WTC11 (cell line): ENCODE measurements around the gene INKA1. TPM values are rescaled to one million over a fixed set of nuclear protein-coding genes. Genes with fewer than 3 reads are reported as not detected.

ENCODE experiments used
- ATAC-seq: fragments of 200-7000 bp; cut with Tn5 transposase; 2 replicates; pipeline ENCODE4 v1.10.0; 2021; ENCODE audit warnings: mild to moderate bottlenecking, moderate library complexity
- CTCF ChIA-PET: fragments of 300-600 bp; sonication (Branson Sonifier 250); formaldehyde crosslinking; loops from one replicate; lab custom pipeline; 2021; ENCODE audit warnings: antibody characterized with exemption; lab: Charles Lee
- POLR2A ChIA-PET: fragments of 350-600 bp; sonication (Branson Sonifier 250); formaldehyde crosslinking; loops from one replicate; lab custom pipeline; 2021; ENCODE audit warnings: antibody characterized with exemption; lab: Charles Lee
- DNase-seq: peaks from one replicate; pipeline ENCODE4 v3.0.0; 2021; ENCODE audit warnings: low spot score
- H3K27ac Mint-ChIP-seq: 2 replicates; pipeline ENCODE4 v1.8.0; 2021; ENCODE audit warnings: mixed read lengths
- H3K27me3 Mint-ChIP-seq: 2 replicates; pipeline ENCODE4 v1.8.0; 2021; ENCODE audit warnings: low read depth, mild to moderate bottlenecking, moderate library complexity, mixed read lengths
- H3K36me3 Mint-ChIP-seq: 2 replicates; pipeline ENCODE4 v1.8.0; 2021; ENCODE audit warnings: mixed read lengths
- H3K4me1 Mint-ChIP-seq: 2 replicates; pipeline ENCODE4 v1.8.0; 2022; ENCODE audit warnings: mixed read lengths
- H3K4me3 Mint-ChIP-seq: 2 replicates; pipeline ENCODE4 v1.8.0; 2021; ENCODE audit warnings: mild to moderate bottlenecking, moderate library complexity, mixed read lengths
- H3K9me3 Mint-ChIP-seq: 2 replicates; pipeline ENCODE4 v1.8.0; 2021; ENCODE audit warnings: mixed read lengths
- AFF4 ChIP-seq: sonication (generic); formaldehyde crosslinking; IDR thresholded peaks from 2 replicates; pipeline ENCODE4 v1.8.1; 2023; ENCODE audit warnings: mild to moderate bottlenecking, missing genetic modification reagents, borderline replicate concordance
- ATF1 ChIP-seq: sonication (generic); formaldehyde crosslinking; IDR thresholded peaks from 2 replicates; pipeline ENCODE4 v1.8.1; 2023; ENCODE audit warnings: mild to moderate bottlenecking, moderate library complexity, missing genetic modification reagents
- ATF6 ChIP-seq: sonication (generic); formaldehyde crosslinking; IDR thresholded peaks from 2 replicates; pipeline ENCODE4 v1.8.1; 2023; ENCODE audit warnings: mild to moderate bottlenecking, missing genetic modification reagents
- CREM ChIP-seq: sonication (generic); formaldehyde crosslinking; IDR thresholded peaks from 2 replicates; pipeline ENCODE4 v1.8.1; 2022; ENCODE audit warnings: mild to moderate bottlenecking, missing genetic modification reagents, moderate library complexity
- E2F1 ChIP-seq: sonication (generic); formaldehyde crosslinking; IDR thresholded peaks from 2 replicates; pipeline ENCODE4 v1.8.0; 2022; ENCODE audit warnings: mild to moderate bottlenecking, missing genetic modification reagents
- E2F4 ChIP-seq: sonication (generic); formaldehyde crosslinking; IDR thresholded peaks from 2 replicates; pipeline ENCODE4 v1.8.1; 2022; ENCODE audit warnings: low read depth, mild to moderate bottlenecking, moderate library complexity, missing genetic modification reagents, borderline replicate concordance
- FOXJ3 ChIP-seq: sonication (generic); formaldehyde crosslinking; IDR thresholded peaks from 2 replicates; pipeline ENCODE4 v1.9.0; 2021; ENCODE audit warnings: missing genetic modification reagents, mild to moderate bottlenecking, borderline replicate concordance
- NR1H2 ChIP-seq: sonication (generic); formaldehyde crosslinking; IDR thresholded peaks from 2 replicates; pipeline ENCODE4 v1.9.0; 2021; ENCODE audit warnings: mild to moderate bottlenecking, moderate library complexity, missing genetic modification reagents
- SOX15 ChIP-seq: fragments of 250-450 bp; sonication (Bioruptor Pico); IDR thresholded peaks from 2 replicates; pipeline ENCODE4 v1.9.0; 2021; ENCODE audit warnings: mild to moderate bottlenecking
- TCF7 ChIP-seq: sonication (generic); formaldehyde crosslinking; IDR thresholded peaks from 2 replicates; pipeline ENCODE4 v1.8.0; 2022; ENCODE audit warnings: mild to moderate bottlenecking, low read depth, missing genetic modification reagents, moderate library complexity
- ZBTB21 ChIP-seq: sonication (generic); formaldehyde crosslinking; IDR thresholded peaks from 2 replicates; pipeline ENCODE4 v1.8.1; 2023; ENCODE audit warnings: mild to moderate bottlenecking, missing genetic modification reagents, borderline replicate concordance
- ZMAT4 ChIP-seq: fragments of 250-450 bp; sonication (Bioruptor Pico); IDR thresholded peaks from 2 replicates; pipeline ENCODE4 v1.9.0; 2021; ENCODE audit warnings: mild to moderate bottlenecking
- ZNF219 ChIP-seq: sonication (generic); formaldehyde crosslinking; IDR thresholded peaks from 2 replicates; pipeline ENCODE4 v1.8.0; 2023; ENCODE audit warnings: missing genetic modification reagents, mild to moderate bottlenecking, borderline replicate concordance
- ZNF232 ChIP-seq: sonication (generic); formaldehyde crosslinking; IDR thresholded peaks from 2 replicates; pipeline ENCODE4 v1.8.0; 2022; ENCODE audit warnings: mild to moderate bottlenecking, missing genetic modification reagents
- ZNF423 ChIP-seq: fragments of 250-450 bp; sonication (Bioruptor Pico); IDR thresholded peaks from 2 replicates; pipeline ENCODE4 v2.1.2; 2022; ENCODE audit warnings: mild to moderate bottlenecking, moderate library complexity
- ZNF671 ChIP-seq: fragments of 250-450 bp; sonication (Bioruptor Pico); IDR thresholded peaks from 2 replicates; pipeline ENCODE4 v1.8.0; 2021; ENCODE audit warnings: mild to moderate bottlenecking
- total RNA-seq: library from RNA; stranded (reverse); gene quantifications from 3 replicates; pipeline ENCODE4 v1.2.3, GENCODE V29; 2021
- TF ChIP-seq, protein P1 (sequence below): sonication (generic); formaldehyde crosslinking; conservative IDR thresholded peaks from 2 replicates; pipeline ENCODE4 v1.8.1; 2022; ENCODE audit warnings: mild to moderate bottlenecking, missing genetic modification reagents
- TF ChIP-seq, protein P2 (sequence below): fragments of 250-450 bp; sonication (Bioruptor Pico); conservative IDR thresholded peaks from 2 replicates; pipeline ENCODE4 v1.9.0; 2021; ENCODE audit warnings: mild to moderate bottlenecking

Gene INKA1
- total RNA-seq, 1 experiment from 2014 or later, result 2.0 TPM

DNA sequence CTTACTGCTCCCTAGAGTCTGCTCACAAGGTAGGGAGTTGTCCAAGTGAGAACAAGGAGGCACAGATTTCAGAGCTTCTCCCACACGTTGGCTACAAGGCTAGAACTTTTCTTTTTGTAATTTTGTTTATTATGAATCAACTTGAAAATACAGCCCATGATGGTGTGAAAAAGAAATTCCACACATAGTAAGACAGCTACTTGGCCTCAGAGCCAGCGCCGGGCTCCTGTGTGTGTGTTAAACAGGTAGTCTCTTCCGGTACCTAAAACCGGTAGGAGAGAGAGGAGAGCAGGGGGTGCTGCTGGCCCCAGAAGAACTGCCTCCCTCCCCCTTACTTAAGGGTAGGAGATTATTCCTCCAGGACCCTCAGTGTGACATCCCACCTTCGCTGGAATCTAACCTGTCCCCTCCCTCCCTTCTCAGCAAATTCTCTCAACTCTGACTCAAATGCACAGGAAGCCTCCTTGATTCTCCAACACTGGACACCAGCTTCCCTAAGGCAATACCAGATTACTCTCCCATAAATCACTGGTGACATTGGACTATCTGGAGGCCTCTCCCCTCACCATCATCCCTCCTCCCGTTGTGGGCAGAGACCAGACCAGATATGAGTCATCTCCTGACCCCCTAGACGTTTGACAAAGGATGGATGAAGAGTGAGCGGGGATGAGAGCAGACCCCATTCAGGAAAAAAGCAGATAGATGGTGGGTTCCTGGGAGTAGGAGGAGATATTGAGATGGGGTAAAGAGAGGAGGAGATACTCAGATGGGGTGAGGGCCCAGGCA lies 12.2 kb upstream of the INKA1 start:
- DNase-seq (no peak), ATAC-seq (no peak)
- Mint-ChIP-seq H3K4me1 (peaks cover 10% of the 10 kb centered on the region), H3K36me3 (no peaks in the 10 kb centered on the region), H3K27me3 (peaks cover 19% of the 10 kb centered on the region), H3K27ac (no peak overlapping the region), H3K4me3 (no peak overlapping the region), H3K9me3 (no peaks in the 10 kb centered on the region)
- ChIA-PET POLR2A (no interaction called here), CTCF (interaction anchor here (0.9 to 1.2 kb wide), 2 partner anchors 72 to 90 kb away, joined by 3 read pairs; no protein-coding TSS in a partner anchor)
- TF ChIP-seq AFF4 (CRISPR knock-in tag) (no peak), ZNF423 (CRISPR knock-in tag) (no peak), FOXJ3 (CRISPR knock-in tag) (no peak), TCF7 (CRISPR knock-in tag) (no peak), ZNF219 (CRISPR knock-in tag) (no peak), ZMAT4 (CRISPR knock-in tag) (no peak), ATF6 (CRISPR knock-in tag) (no peak), NR1H2 (CRISPR knock-in tag) (no peak), ZNF232 (CRISPR knock-in tag) (no peak), ATF1 (CRISPR knock-in tag) (no peak), SOX15 (CRISPR knock-in tag) (no peak), E2F4 (no peak), CREM (CRISPR knock-in tag) (no peak), ZBTB21 (CRISPR knock-in tag) (no peak), ZNF671 (CRISPR knock-in tag) (no peak), E2F1 (no peak)
- TF ChIP-seq, protein P1, sequence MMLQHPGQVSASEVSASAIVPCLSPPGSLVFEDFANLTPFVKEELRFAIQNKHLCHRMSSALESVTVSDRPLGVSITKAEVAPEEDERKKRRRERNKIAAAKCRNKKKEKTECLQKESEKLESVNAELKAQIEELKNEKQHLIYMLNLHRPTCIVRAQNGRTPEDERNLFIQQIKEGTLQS (CRISPR knock-in tag), result no peak
- TF ChIP-seq, protein P2, sequence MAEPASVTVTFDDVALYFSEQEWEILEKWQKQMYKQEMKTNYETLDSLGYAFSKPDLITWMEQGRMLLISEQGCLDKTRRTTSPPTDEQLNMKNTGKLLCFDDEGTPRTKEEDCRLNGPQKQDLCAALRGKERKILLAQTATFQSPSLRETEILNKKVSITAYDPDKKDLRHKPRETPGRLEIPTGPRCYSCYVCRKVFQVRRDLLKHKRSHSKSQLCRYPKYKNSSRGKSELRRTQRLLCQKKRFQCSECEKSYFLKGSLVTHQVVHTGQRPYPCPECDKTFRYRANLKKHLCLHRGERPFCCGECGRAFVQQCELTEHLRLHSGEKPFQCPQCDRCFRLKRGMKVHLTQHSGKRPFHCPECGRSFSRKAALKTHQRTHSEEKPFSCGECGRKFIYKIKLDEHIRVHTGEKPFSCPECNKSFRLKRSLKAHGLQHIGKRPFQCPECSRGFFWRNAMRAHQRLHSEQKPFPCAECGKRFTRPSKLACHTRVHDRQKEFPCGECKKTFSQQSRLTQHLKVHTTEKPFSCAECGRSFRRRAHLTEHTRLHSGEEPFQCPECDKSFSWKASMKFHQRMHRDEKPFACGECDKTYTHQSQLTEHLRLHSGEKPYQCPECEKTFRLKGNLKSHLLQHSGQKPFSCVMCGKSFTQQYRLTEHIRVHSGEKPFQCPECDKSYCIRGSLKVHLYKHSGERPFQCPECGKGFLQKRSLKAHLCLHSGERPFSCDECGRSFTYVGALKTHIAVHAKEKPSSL, result no peak
